HG02943 (cell line): ENCODE data around the gene PILRA.
"Not testable (repeated sequence)": the region's sequence is repeated elsewhere in the genome, so short reads cannot be mapped to it uniquely, and the experiment has no call there.

Source experiments
- ATAC-seq: cut with Tn5 transposase; IDR thresholded peaks from one replicate; pipeline ENCODE4 v1.9.1; 2021; ENCODE audit warnings: mild to moderate bottlenecking, low read depth, moderate library complexity; ENCODE audit not compliant: unreplicated experiment

The PILRA gene

GRCh38 chr7:100376066-100376465 is 2.8 kb downstream of the PILRA start:
- ATAC-seq, result no peak

GRCh38 chr7:100378114-100378755 is 4.9 kb downstream of the PILRA start:
- no peak for ATAC-seq

- ATAC-seq, result no peak
Measured at GRCh38 chr7:100380196-100380595, 6.9 kb downstream of the PILRA start.

- ATAC-seq, result not testable (repeated sequence)
Measured at GRCh38 chr7:100381531-100382233, 8.4 kb downstream of the PILRA start.

- not testable (repeated sequence) for ATAC-seq
Measured at GRCh38 chr7:100382234-100382853, 9.1 kb downstream of the PILRA start.

- ATAC-seq, result no peak
Measured at GRCh38 chr7:100384628-100385294, 11.5 kb downstream of the PILRA start.

GRCh38 chr7:100386940-100387339 is 13.7 kb downstream of the PILRA start:
- ATAC-seq, result no peak

- ATAC-seq, result no peak
Measured at GRCh38 chr7:100387695-100388094, 14.4 kb downstream of the PILRA start.

- ATAC-seq, result no peak
Measured at GRCh38 chr7:100389437-100390088, 16.3 kb downstream of the PILRA start.

- ATAC-seq, result no peak
Measured at GRCh38 chr7:100390286-100391009, 17.2 kb downstream of the PILRA start.

GRCh38 chr7:100393233-100393905 is 20.1 kb downstream of the PILRA start:
- no peak for ATAC-seq

GRCh38 chr7:100394077-100394476 is 20.8 kb downstream of the PILRA start:
- ATAC-seq, result no peak

- peak; percentile 89 for ATAC-seq
Measured at GRCh38 chr7:100396421-100396982, 23.2 kb downstream of the PILRA start.

- no peak for ATAC-seq
Measured at GRCh38 chr7:100397315-100398081, 24.2 kb downstream of the PILRA start.

- no peak for ATAC-seq
Measured at GRCh38 chr7:100398239-100398638, 25.0 kb downstream of the PILRA start.

GRCh38 chr7:100400041-100400440 is 26.8 kb downstream of the PILRA start:
- ATAC-seq, result no peak

- no peak for ATAC-seq
Measured at GRCh38 chr7:100400656-100401055, 27.4 kb downstream of the PILRA start.

- ATAC-seq, result no peak
Measured at GRCh38 chr7:100401811-100402210, 28.5 kb downstream of the PILRA start.
